Panc1 (cell line): ENCODE measurements around the gene PLA2G15. TPM values are rescaled to one million over a fixed set of nuclear protein-coding genes. Genes with fewer than 3 reads are reported as not detected.
A peak's percentile ranks its signal among the peaks of the same experiment; 100 is the strongest.

Source experiments
- ATAC-seq: fragments of 200-7000 bp; cut with Tn5 transposase; 2 replicates; pipeline ENCODE4 v1.9.1; 2020; ENCODE audit warnings: mild to moderate bottlenecking, moderate library complexity
- BruUV-seq: library from RNA; stranded (reverse); fragments of 400-500 nt; replicated peaks from 2 replicates; lab custom pipeline; 2021; lab: Mats Ljungman, UMichigan
- CTCF ChIA-PET: fragments of 300-600 bp; sonication (Branson Sonifier 250); formaldehyde crosslinking; loops from one replicate; lab custom pipeline; 2022; ENCODE audit warnings: antibody characterized with exemption; lab: Charles Lee
- POLR2A ChIA-PET: fragments of 300-600 bp; sonication (Branson Sonifier 250); formaldehyde crosslinking; loops from one replicate; lab custom pipeline; 2022; ENCODE audit warnings: antibody characterized with exemption; lab: Charles Lee
- DNase-seq: peaks from one replicate; pipeline ENCODE4 v3.0.0-alpha.2; 2010; ENCODE audit warnings: low read depth, low spot score
- H3K27ac ChIP-seq: 2 replicates; pipeline ENCODE4 v1.5.1; 2011; ENCODE audit warnings: mild to moderate bottlenecking, low read length, inconsistent platforms
- H3K27me3 ChIP-seq: fragments of 200-500 bp; sonication (Bioruptor generic); 2 replicates; pipeline ENCODE4 v1.6.0; 2014; ENCODE audit warnings: low read length, inconsistent platforms; ENCODE audit not compliant: control insufficient read depth, insufficient read depth
- H3K36me3 ChIP-seq: fragments of 200-500 bp; sonication (Bioruptor generic); 2 replicates; pipeline ENCODE4 v1.5.1; 2014; ENCODE audit warnings: inconsistent platforms, mild to moderate bottlenecking, low read length, moderate library complexity; ENCODE audit not compliant: control insufficient read depth, insufficient read depth
- H3K4me1 ChIP-seq: 2 replicates; pipeline ENCODE4 v1.5.1; 2011; ENCODE audit warnings: inconsistent platforms, mild to moderate bottlenecking, low read length, moderate library complexity; ENCODE audit not compliant: control insufficient read depth, insufficient read depth
- H3K4me3 ChIP-seq, 2 experiments: 2 replicates each; pipeline ENCODE4 v1.5.1; 2011 to 2012; ENCODE audit warnings: low read depth in 2 of 2, low read length in 2 of 2, mild to moderate bottlenecking in 2 of 2, inconsistent platforms in 1 of 2, moderate library complexity in 1 of 2
- H3K9me3 ChIP-seq: fragments of 200-500 bp; sonication (Bioruptor generic); 2 replicates; pipeline ENCODE4 v1.5.1; 2014; ENCODE audit warnings: low read depth, mild to moderate bottlenecking, inconsistent platforms, low read length, moderate library complexity; ENCODE audit not compliant: control insufficient read depth, insufficient read depth
- CTCF ChIP-seq: fragments of 450-650 bp; IDR thresholded peaks from 2 replicates; pipeline ENCODE4 v1.5.1; 2017; ENCODE audit warnings: mild to moderate bottlenecking
- POLR2AphosphoS5 ChIP-seq: IDR thresholded peaks from 2 replicates; pipeline ENCODE4 v1.6.1; 2012; ENCODE audit warnings: mild to moderate bottlenecking, low read depth, low read length, moderate library complexity
- REST ChIP-seq, 2 experiments: IDR thresholded peaks; 2 replicates each; pipeline ENCODE4 v1.6.1; 2011 to 2012; ENCODE audit warnings: low read depth in 2 of 2, control low read depth in 1 of 2, low read length in 1 of 2, mild to moderate bottlenecking in 1 of 2, moderate library complexity in 1 of 2; ENCODE audit not compliant: insufficient read depth in 1 of 2
- SIN3A ChIP-seq: IDR thresholded peaks from 2 replicates; pipeline ENCODE4 v1.6.1; 2012; ENCODE audit warnings: low read depth, mild to moderate bottlenecking, low read length, moderate library complexity, borderline replicate concordance; ENCODE audit not compliant: insufficient read depth
- TCF7L2 ChIP-seq: IDR thresholded peaks from 2 replicates; pipeline ENCODE4 v1.6.1; 2011; ENCODE audit warnings: mild to moderate bottlenecking, low read depth, low read length, inconsistent platforms
- in situ Hi-C: cut with HindIII; loops from 2 replicates; pipeline ENCODE4 v1.10.0; 2016; ENCODE audit warnings: low sequenced_read_pairs, low pct_unique_long_range_greater_than_20kb
- intact Hi-C: fragments of 100-400 bp; cut with micrococcal nuclease; formaldehyde crosslinking; loops from one replicate; pipeline ENCODE4 v1.10.0; 2022; ENCODE audit not compliant: unreplicated experiment
- total RNA-seq: library from RNA; stranded (reverse); gene quantifications from one replicate; pipeline ENCODE4 v1.2.1, GENCODE V29; 2021; ENCODE audit not compliant: unreplicated experiment

Gene PLA2G15
- total RNA-seq, 1 experiment from 2014 or later: 14.3 TPM

GRCh38 chr16:68228652-68229051 is 16.5 kb upstream of the PLA2G15 start:
- H3K4me1 ChIP-seq: peaks cover 11% of the 10 kb centered on the region
- H3K4me3 ChIP-seq: no peak overlapping the region
- in situ Hi-C loops (no loop called here), intact Hi-C loops (loop anchor here (5.0 kb wide), 1 partner anchor 141 kb away; the partner anchor contains the start of gene NFATC3)
- CTCF ChIA-PET: no interaction called here
- POLR2A ChIA-PET: no interaction called here
- TF ChIP-seq SIN3A: no peak
- no peak for TF ChIP-seq POLR2AphosphoS5
- no peak for TF ChIP-seq TCF7L2
- TF ChIP-seq CTCF: no peak
- TF ChIP-seq REST (IDR thresholded peaks at IDR 0.05; ENCODE audit: insufficient read depth in 1 of 2, low read depth in 2 of 2, low read length in 1 of 2): no peak
- no peak for DNase-seq
- no peaks in the 10 kb centered on the region for H3K9me3 ChIP-seq
- no peaks in the 10 kb centered on the region for H3K36me3 ChIP-seq
- no peaks in the 10 kb centered on the region for H3K27me3 ChIP-seq
- no peak overlapping the region for H3K27ac ChIP-seq
- BruUV-seq: no TSS peak
- ATAC-seq: no peak

- no peak for DNase-seq
- in situ Hi-C loops: no loop called here
- H3K27ac ChIP-seq: no peak overlapping the region
Observed at GRCh38 chr16:68229431-68230175, 15.6 kb upstream of the PLA2G15 start.

More at GRCh38 chr16:68229431-68230175, 15.6 kb upstream of the PLA2G15 start:
- TF ChIP-seq TCF7L2 (no peak), CTCF (peak; percentile 87)
- Histone ChIP-seq H3K9me3 (no peaks in the 10 kb centered on the region), H3K36me3 (no peaks in the 10 kb centered on the region; the same call in 1 of the 2 replicates), H3K27me3 (no peaks in the 10 kb centered on the region), H3K4me1 (peaks cover 18% of the 10 kb centered on the region), H3K4me3 (no peak overlapping the region)
- intact Hi-C loops: loop anchor here (5.0 kb wide), 1 partner anchor 142 kb away; the partner anchor contains the start of gene NFATC3
- CTCF ChIA-PET: no interaction called here
- ATAC-seq: peak; percentile 44; the same call in 1 of the 2 replicates
- BruUV-seq: no TSS peak
- POLR2A ChIA-PET: no interaction called here
